ENCODE data around the gene SPSB2.

GRCh38 chr12:6824901-6825381 lies 48.2 kb downstream of the SPSB2 start:
- TF ChIP-seq CTCF (IDR thresholded peaks at IDR 0.05; ENCODE audit: borderline replicate concordance, extremely low read depth, low read length, poor library complexity, severe bottlenecking) (no peak), EZH2 (IDR thresholded peaks at IDR 0.05; ENCODE audit: borderline replicate concordance, low read depth, low read length, severe bottlenecking) (no peak)

Data from DND-41 (cell line).